Heart left ventricle (tissue), 13 donors: Measurements from ENCODE around the gene THOC7.

ENCODE experiments used
- CTCF ChIP-seq, 12 donors: fragments of 200-600 bp; sonication (generic) in 4 of 12; IDR thresholded peaks; one replicate each; pipeline versions ENCODE4 v1.5.0 to v1.8.0; 2018 to 2022; ENCODE audit warnings: antibody characterized with exemption in 12 of 12, mild to moderate bottlenecking in 5 of 12
- POLR2A ChIP-seq, 2 donors: fragments of 450-650 bp; IDR thresholded peaks; one replicate each; pipeline ENCODE4 v1.6.1; 2017; ENCODE audit warnings: antibody characterized with exemption in 2 of 2, mild to moderate bottlenecking in 2 of 2, moderate library complexity in 2 of 2
- donor health status: ischemic (EF 13 %, LVEDD 7.1; RV severe dilation, severe dysfunction).
- donor health status: DM: no; HTN: yes; CAD: no.
- donor health status: DM: no; HTN: no; CAD: no.
- donor health status: ischemic (EF 25% LVEDD 6.9; RV normal size, moderate dysfunction).
- donor health status: ischemic (EF 25% LVEDD 5.7; RV mildly dilated, moderate dysfunction).
- donor health status: ischemic (EF 35%, LVEDD 5.7; RV mildly dilated, moderate dysfunction).
- donor health status: nonischemic (EF 11% LVEDD 7.7; RV severe dilation, severe dysfunction).
- donor health status: DM: yes; HTN: yes; CAD: no.
- donor health status: PGD.
- donor health status: ischemic (EF 29% LVEDD 5.4; RV normal size, mild dysfunction).
- donor health status: nonischemic (EF 23%, LVEDD 6.1; RV moderate dilation, normal function).

GRCh38 chr3:63872135-63872924 is 8.7 kb upstream of the THOC7 start:
- no peak for TF ChIP-seq CTCF (IDR thresholded peaks at IDR 0.05)
- TF ChIP-seq POLR2A (IDR thresholded peaks at IDR 0.05) = no peak
